GM21723 (cell line): ENCODE measurements around the gene FAM110A.
"Not testable (repeated sequence)": the region's sequence is repeated elsewhere in the genome, so short reads cannot be mapped to it uniquely, and the experiment has no call there.

Source experiments
- ATAC-seq: cut with Tn5 transposase; IDR thresholded peaks from one replicate; pipeline ENCODE4 v1.9.1; 2021; ENCODE audit warnings: mild to moderate bottlenecking, moderate library complexity; ENCODE audit not compliant: unreplicated experiment

FAM110A gene

GRCh38 chr20:822651-823573 is 10.6 kb upstream of the FAM110A start:
- no peak for ATAC-seq

- ATAC-seq, result no peak
Observed at GRCh38 chr20:823574-823902, 10.0 kb upstream of the FAM110A start.

DNA sequence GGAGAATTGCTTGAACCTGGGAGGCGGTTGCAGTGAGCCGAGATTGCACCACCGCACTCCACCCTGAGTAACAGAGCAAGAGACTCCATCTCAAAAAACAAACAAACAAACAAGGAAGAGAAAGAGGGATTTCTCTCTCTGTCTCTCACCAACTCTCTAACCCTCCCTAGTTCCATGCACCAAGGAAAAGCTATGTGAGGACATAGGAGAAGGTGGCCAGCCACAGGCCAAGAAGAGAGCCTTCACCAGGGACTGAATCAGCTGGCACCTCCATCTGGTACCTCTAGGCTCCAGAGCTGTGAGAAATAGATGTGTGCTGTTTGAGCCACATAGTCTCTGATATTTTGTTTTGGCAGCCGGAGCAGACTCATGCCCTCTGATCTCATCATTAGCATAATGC is 9.0 kb upstream of the FAM110A start:
- ATAC-seq, result no peak

GRCh38 chr20:824916-825315 is 8.6 kb upstream of the FAM110A start:
- ATAC-seq, result no peak

- ATAC-seq, result no peak
Observed at GRCh38 chr20:825710-826421, 7.6 kb upstream of the FAM110A start.

DNA sequence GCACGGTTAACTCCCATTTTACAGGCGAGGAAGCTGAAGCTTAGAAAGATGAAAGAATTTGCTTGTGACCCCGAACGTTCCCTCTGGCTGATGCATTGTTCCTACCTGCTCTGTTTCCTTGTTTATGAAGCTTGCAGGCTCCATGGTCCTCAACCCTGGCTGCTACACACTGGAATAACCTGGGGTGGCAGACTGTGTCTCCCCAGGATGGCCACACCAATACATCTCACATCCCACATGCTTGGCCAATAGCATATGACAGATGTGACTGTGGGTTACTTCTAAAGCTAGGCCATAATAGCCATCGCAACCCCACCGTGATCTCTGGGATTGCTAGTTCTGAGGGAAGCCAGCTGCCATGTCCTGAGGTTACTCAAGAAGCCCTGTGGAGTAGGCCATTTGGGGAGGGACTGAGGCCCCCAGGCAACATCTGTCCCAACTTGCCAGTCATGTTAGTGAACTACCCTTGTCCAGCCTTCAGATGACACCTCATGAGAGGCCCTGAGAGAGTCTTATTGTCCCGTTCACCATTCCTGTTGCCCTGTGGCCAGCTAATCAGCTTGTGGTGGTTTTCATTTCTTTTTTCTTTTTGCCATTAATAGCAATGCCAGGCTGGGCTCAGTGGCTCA is 6.7 kb upstream of the FAM110A start:
- ATAC-seq, result no peak

GRCh38 chr20:827981-828380 is 5.5 kb upstream of the FAM110A start:
- not testable (repeated sequence) for ATAC-seq

GRCh38 chr20:828987-829386 is 4.5 kb upstream of the FAM110A start:
- ATAC-seq, result no peak

- no peak for ATAC-seq
Observed at GRCh38 chr20:829551-829950, 4.0 kb upstream of the FAM110A start.

- ATAC-seq, result no peak
Observed at GRCh38 chr20:830011-830521, 3.4 kb upstream of the FAM110A start.

GRCh38 chr20:831251-831650 is 2.3 kb upstream of the FAM110A start:
- no peak for ATAC-seq

GRCh38 chr20:831956-832355 is 1.6 kb upstream of the FAM110A start:
- no peak for ATAC-seq

DNA sequence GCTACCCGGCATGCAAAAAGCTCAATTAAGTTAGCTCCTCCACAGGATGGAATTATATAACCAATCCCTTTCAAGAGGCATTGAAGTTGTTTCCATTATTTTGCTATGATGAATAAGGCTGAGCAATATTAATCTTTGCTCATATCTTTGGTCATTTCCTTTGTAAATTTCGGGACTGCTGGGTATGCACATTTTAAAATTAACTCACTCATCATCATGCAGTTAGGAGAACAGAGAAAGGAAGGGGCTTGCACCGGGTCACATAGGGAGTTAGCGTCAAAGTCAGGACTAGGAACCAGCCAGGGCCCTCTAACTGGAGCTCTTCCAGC is 430 bp upstream of the FAM110A start:
- ATAC-seq, result no peak

DNA sequence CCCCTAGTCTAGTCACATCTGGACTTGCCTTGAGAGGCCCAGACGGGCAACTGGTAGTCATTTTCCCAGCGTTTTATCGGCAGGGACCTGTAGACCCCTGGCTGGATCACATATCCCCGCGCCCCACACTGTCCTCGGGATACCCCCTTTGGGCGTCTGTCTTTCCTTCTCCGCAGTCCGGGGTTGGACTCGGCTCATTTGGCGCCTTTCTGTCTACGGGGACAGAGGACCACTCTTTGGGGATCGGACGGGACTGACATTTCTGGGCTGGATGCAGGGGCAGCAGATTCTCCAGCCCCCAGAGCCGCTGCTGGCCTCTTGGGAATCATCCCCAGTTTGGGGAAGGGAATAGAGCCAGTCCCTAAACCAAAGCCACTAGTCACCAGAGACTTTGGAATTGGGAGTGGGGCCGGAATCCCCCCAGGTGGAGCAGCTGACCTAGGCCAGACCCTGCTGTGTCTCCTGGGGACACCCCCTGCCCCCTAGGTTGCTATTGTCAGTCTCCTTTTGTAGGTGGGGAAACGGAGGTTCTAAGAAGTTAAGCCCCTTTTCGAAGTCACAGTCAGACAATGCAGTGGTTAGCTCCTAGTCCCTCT is 734 bp downstream of the FAM110A start:
- ATAC-seq, result peak; percentile 9

DNA sequence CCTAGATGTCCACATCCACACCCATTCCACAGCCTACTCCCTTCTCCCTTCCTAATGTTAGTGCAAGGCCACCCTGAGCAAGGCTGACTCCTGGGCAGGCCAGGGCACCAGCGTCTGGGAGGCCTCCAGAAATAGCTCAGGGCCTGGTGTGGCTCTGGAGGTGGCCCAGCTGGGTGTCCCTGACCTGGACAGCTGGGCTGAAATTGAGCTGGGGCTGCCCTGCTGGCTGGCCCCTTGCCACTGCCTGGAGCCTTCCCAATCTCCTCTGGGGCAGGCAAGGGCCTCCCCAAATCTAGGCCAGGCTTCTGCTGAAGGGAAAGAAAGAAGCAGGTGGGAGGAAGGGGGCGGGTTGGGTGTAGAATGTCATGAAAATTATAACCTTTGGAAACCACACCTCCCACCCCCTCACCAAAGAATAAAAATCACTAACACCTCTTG is 2.1 kb downstream of the FAM110A start:
- no peak for ATAC-seq

DNA sequence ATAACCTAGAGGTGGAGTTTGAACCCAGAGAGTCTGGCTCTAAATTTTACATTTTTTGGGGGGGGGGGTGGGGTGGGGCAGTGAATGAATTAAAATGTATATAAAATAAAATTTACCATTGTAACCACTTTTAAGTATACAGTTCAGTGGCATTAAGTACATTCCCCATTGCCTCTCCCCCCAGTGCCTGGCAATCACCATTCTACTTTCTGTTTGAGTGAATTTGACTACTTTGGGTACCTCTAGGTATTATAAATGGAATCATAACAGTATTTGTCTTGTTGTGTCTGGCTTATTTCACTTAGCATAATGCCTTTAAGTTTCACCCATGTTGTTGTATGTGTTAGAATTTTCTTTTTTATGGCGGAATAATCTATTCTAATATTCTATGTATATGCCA is 2.7 kb downstream of the FAM110A start:
- no peak for ATAC-seq

GRCh38 chr20:839015-839414 is 5.5 kb downstream of the FAM110A start:
- ATAC-seq, result no peak

DNA sequence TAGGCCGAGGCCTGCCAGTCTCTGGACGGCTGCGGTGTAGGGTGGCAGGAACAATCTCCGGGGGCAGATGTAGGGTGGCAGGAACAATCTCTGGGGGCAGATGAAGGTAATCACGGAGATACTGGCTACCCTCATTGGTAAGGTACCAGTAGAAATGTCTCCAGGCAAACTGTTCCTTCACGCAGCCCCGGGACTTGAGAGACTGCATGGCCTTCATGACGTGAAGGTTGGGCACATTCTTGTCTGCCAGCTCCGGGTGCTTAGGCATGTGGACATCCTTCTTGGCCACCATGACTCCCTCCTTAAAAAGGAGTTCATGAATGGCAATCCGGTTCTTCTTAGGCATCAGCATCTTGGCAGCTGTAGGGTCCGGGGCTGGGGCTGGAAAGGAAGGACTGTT is 6.1 kb downstream of the FAM110A start:
- ATAC-seq, result no peak

DNA sequence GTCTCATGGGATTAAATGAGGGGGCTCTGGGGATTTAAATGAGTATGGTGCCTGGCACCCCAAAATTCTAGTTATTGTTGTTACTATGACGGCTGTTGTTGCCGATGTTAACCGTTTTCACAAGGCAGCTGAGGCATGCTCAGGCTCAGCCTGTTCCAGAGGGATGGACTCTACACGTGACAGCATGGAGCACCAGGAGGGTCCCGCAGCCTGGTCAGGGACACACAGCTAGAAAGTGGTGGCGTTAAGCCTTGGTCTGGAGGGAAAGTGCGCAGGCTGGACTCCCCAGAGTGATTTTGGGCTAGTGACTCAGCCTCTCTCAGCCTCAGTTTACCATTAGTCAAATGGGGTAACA is 7.0 kb downstream of the FAM110A start:
- no peak for ATAC-seq

DNA sequence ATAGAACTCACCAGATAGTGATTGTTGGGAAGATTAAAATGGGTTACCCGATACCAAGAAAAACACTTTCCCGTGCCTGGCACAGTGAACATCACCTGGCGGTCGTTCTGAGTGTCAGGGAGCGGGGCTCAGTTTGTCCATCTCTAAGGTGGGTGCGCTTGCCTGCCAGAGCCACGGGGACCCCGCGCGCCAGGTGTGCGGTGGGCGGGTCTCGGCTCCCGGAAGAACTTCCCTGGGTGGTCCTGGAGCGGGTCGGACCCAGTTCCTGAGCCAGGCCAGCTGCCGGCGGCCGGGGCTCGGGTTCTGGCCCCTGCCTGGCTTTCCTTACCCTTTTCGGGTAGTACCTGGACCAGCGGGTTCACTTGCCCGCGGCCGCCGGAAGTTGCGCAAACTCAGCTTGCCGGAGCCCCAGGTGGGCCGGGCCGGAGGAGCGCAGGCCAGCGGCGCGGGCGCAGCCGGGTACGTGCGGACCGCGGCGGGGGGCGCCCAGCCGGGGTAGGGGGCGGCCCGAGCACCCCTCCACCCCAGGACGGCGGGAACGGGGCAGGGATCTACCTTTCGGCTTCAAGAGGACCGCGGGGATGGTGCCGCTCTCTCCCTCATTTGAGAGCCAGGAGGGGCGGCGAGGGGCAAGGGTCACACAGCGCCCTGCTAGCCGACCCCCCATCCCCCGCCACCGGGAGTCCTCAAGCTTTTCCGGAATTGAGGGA is 7.5 kb downstream of the FAM110A start:
- ATAC-seq, result no peak
